Dermis blood vessel endothelial cell (primary cell): Measurements from ENCODE around the gene BSCL2. TPM values are rescaled to one million over a fixed set of nuclear protein-coding genes. Genes with fewer than 3 reads are reported as not detected.
"Not testable (repeated sequence)": the region's sequence is repeated elsewhere in the genome, so short reads cannot be mapped to it uniquely, and the experiment has no call there.

ENCODE experiments used
- DNase-seq: peaks from one replicate; pipeline ENCODE4 v3.0.0; 2010
- total RNA-seq: library from RNA; depleted of rRNA; stranded (reverse); fragments of >200 nt; gene quantifications from 2 replicates; pipeline ENCODE4 v1.2.3, GENCODE V29; 2014

Gene BSCL2
- 19.4 and 38.6 TPM in 2 replicates for total RNA-seq

DNA sequence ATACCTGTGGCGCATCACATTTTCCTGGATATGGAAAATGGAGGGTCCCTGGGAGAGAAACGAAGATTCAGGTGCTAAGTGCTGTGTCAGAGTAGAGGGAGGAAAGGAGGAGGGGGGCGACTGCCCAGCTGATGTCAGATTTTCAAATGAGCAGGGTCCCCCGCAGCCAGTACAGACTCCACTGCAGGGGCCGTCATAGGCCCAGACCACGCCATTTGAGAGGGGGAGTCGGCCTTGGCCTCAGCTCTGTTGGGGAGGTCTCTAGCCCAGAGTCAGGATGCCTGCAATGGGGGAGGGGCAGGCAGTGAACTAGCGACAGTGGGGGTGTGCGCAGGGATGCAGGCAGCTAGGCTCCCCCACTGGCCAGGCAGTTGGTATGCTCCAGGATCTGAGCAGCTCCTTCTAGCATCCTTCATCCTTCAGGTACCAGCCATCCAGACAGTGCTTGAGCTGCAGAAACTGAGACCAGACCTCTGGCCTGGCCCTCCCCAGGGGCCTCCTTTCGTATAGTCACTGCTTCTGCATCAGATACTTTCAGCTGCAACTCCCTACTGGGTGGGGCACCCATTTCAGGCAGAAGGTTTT is at the start of gene BSCL2, which contains the start of gene GNG3:
Gene BSCL2, minus strand, starts transcription at position 148 of the 585 bp plus-strand sequence. CDS start 229 bp downstream, outside the sequence.
Gene GNG3, plus strand, starts transcription at position 400 of the 585 bp plus-strand sequence. CDS start 620 bp downstream, outside the sequence.
- DNase-seq, result no peak

DNA sequence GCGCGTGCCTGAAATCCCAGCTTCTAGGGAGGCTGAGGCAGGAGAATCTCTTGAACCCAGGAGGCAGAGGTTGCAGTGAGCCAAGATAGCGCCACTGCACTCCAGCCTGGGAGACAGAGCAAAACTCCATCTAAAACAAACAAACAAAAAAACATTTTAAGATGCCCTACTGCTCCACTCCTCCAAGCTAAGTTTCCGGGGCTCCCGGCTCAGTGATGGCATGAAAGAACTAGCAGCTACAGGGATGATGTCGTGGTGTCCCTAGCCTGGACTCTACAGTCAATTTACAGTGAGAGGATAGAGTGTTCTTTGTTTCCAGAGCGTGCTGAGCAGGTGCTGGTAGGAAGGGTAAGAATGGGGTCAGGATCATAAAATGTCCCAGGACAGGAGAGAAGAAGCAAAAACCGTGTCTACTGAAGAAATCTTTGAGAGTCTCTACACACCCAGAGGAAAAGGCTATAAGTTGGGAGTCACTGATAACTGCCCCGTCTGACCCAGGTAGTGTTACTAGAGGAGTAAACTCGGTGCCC is 47.9 kb upstream of the BSCL2 start:
- DNase-seq, result no peak

DNA sequence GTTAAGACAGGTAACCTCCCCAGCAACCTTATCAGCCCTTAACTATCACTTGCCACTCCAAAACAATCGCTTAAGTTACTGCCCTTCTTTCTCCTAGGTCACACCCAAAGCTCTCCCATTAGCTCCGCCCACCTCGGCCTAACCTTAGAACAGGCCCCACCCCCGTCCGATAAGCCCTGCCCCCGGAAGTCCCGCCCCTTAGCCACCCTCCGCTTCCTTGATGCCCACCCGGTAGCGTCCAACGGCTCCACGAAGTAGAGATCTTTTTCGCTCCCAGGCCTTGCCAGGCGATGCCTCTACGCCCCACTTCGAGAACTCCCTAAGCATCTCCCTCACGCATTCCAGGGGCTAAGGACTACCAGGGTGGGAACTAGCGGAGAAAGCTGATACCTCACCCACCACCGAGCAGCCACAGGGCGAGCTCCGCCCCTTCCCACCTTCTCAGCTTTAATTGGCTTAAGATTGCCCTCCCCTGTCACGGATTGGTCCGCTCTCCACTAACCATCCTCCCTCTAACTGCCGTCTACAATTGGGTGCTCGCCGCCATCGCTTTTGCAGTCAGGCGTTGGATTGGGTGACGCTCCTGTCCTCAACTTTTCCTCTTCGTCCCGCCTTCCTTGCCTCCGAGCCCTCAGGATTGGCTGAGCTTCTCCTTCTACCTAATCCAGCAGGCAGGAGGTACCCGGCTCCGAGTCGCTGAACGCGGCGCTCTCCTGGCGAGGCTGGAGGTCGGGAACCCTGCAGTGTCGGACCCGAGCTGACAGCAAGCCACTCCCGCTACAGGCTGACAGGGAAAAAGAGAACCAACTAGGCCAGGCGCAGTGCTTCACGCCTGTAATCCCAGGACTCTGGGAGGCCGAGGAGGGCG is 46.7 kb upstream of the BSCL2 start, which contains the start of gene ZBTB3:
Gene ZBTB3, minus strand, starts transcription at position 425 of the 868 bp plus-strand sequence. CDS start 496 bp downstream, outside the sequence.
- peak; percentile 100 for DNase-seq

DNA sequence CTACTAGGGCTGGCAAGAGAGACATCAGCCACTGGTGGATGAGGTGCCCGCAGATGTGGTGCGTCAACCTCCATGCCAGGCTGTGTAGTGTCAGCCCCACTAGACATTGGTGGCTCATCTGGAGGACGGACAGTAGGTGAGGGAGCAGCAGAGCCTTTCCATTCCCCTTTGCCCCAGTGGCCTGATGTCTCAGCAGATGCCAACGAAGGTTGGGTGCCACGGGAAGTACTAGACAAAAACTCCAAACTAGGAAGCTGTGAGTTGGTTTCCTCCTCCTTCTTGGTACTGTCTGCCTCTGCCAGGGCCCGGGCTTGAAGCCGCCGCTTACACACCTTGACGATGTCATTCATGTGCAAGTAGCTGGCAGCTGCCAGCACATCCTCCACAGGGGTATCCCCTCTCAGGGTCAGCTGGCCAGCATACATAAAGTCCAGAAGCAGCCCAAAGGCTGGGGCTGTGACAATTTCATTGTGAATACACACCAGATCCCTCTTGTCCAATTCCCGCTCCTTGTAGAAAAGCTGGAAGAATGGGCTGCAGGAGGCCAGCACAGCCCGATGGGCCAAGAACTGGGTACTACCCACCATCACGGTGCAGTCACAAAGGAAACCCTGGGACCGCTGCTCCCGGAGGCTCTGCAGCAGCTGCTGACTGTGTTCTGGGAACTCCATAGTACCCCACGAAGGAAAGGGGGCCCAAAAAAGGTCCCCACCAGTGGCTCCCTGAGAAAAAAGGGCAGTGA is 45.9 kb upstream of the BSCL2 start:
- no peak for DNase-seq

DNA sequence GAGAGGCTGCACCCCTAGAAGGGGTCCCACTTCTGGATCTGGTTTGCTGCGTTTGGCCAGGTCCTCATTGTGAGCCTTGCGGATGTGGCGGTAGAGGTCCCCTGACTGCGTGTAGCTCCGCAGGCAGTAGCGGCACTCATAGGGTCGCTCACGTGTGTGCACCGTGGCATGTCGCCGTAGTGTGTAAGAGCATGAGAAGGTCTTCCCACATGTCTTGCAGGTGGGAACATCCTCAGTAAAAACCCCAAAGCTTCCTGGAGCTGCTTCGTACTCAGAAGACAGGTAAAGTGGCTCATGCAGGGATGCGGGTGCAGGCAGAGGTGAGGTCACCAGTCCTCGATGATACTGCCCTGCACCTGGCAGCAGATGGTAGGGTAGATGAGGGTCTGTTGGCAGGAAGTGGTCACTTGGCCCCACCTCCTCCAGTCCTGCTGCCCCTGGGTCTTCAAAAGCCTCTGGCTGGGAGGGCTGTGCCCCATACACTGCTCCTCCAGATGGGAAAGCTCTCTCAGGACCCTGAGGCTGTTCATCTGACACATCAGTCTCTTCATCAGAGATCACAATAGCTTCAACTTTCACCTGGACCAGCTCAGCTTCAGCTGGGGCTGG is 45.1 kb upstream of the BSCL2 start:
- DNase-seq, result no peak

DNA sequence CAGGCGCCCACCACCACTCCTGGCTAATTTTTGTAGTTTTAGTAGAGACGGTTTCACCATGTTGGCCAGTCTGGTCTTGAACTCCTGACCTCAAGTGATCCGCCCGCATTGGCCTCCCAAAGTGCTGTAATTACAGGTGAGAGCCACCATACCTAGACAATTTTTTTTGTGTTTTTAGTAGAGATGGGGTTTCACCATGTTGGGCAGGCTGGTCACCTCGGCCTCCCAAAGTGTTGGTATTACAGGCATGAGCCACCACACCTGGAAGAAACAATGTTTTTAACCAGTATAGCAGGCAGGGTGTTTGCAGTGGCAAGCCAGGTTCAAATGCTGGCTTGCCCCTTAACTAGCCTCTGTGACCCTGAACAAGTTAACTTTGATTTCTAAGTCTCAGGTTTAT is 42.7 kb upstream of the BSCL2 start:
- DNase-seq, result not testable (repeated sequence)

DNA sequence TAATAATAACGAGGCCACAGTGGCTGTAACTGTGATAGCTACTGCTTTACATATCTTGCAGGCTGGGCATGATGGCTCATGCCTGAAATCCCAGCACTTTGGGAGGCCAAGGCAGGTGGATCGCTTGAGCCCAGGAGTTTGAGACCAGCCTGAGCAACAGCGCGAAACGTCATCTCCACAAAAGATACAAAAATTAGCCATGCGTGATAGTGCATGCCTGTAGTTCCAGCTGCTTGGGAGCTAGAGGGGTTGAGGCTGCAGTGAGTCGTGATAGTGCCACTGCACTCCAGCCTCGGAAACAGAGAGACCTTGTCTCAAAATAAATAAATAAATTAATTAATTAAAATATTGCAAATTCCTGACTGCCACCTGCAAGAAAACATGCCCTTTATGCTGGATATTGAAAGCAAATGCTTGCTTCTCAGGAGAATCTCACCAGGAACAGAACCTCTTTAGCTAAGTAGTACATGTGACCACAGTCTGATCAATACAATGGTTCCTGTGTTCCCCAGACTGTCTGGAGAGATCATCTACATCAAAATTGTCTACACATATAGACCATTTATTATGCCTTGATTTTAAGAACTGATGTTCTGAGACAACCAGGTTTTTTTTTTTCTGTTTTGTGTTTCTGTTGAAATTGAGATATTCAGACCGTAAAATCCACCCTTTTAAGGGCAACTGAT is 40.4 kb upstream of the BSCL2 start:
- no peak for DNase-seq

DNA sequence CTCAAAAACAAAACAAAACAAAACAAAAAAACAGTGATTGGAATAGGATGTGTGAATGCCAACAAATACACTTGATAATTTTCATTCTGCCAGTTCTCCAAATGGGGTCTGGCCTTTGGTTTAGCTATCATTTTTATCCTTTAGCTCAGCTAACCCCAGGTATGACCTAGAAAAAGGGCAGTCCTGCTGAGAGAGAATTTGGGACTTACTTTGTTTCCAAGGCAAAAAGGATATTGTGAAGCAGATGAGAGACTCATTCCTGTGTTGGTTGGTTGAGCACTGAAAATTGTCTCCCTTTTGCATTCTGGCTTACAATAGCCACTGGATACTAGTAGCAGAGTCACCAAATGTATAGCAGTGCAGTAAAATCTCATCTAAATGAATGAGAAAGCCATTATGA is 30.0 kb upstream of the BSCL2 start:
- no peak for DNase-seq

DNA sequence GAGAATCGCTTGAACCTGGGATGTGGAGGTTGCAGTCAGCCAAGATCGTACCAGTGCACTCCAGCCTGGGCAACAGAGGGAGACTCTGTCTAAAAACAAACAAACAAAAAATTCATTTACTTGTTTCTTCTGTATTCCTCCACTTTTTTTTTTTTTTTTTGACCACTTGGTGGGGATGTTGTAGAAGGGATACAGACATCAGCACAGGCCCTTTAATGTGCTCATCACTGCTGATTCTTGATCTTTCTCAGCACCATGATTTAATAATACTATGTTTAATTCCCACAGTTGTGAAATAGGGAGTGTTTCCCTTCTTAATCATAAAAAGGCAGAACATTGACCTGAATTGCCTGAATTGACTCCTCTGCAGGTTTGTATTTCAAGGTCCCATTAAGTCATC is 25.6 kb upstream of the BSCL2 start:
- peak; percentile 41 for DNase-seq

DNA sequence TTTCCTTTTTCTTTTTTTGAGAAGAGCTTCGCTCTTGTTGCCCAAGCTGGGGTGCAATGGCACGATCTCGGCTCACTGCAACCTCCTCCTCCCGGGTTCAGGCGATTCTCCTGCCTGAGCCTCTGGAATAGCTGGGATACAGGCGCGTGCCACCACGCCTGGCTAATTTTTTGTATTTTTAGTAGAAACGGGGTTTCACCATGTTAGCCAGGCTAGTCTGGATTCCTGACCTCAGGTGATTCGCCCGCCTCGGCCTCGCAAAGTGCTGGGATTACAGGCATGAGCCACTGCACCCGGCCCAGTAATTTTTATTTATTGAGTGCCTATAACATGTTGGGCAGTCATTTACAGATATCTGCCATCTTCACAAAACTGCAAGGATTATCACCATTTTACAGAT is 22.9 kb upstream of the BSCL2 start:
- DNase-seq, result not testable (repeated sequence)

DNA sequence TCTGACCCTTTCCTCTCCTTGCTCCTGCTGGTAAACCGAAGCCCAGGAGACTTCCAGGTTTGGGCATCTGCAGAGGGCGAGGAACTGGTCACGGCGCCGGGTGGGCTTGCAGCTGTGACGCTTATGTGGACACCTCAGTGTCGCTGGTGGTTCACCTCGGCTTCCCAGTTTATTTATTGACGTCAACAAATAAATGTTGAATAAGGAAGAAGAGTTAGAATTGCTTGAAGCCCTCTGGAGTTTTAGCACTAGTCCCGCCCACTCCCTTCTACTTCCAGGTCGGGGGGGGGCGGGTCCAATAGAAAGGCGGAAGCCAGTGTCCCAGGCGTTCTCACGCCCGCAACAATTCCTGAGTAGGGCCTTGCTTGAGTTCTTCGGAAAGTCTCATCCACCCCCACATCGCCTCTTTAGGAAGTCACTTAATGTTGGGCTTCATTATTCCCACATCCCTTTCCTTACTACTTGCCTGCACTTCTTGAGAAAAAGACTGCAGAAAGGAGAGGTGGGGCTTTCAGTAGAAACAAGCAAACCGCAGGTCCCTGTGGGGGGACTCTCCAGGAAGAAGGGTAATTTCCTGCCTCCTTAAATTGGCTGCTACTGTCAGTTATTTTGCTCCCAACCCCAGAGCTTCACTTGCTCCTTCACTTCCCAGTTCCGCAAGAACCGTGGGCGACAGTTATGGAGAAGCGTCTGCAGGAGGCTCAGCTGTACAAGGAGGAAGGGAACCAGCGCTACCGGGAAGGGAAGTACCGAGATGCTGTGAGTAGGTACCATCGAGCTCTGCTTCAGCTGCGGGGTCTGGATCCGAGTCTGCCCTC is 21.2 kb upstream of the BSCL2 start, which contains the start of gene TTC9C:
Gene TTC9C, plus strand, starts transcription at position 316 of the 818 bp plus-strand sequence. Its CDS starts 363 bp downstream, at position 679.
- peak; percentile 91 for DNase-seq

DNA sequence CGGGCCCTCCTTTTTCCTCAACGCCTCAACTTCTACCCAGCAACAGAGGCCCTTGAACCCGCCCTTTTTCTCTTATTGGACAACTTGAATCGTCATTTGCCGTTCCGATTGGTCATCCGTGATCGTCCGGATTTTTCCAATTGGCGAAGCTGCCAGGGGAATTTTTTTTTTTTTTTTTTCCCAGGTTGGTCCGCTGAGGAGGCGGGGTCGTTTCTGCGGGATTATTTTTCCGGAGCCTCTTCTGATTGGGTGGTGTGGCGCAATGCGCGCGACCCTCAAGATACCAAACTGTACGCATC is 20.6 kb upstream of the BSCL2 start:
- peak; percentile 98 for DNase-seq

DNA sequence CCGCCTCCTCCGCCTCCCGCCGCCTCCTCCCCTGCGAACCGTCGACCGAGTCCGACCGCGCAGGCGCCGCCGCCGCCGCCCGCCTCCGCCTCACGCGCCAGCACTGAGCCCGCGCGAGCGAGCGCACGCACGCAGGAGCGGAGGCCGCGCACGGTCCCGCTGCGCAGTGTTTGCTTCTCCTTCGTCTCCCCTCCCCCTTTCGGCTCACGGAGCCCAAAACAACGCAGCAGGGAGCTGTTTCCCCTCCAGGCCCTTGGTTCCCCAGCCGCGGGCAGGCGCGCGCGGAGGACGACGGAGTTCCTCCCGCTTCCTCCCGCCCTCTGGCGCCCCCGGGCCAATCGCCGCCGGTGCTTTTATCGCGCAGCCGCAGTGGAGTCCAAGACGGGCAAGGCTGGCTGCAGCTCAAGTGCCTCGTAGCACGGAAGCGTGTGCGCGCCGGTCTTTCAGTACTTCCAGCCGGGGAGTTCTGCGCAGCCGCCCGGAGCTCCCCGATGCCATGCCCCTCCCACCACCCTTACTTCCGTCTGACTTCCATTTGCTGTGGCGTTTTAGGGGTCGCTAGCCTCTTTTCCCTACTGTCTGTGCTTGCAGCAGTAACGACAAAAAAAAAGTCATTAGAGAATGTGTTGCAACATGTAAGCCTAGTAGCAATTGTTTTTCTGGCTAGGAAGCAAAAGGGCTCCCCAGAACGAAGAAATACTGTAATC is 20.1 kb upstream of the BSCL2 start, which contains the start of gene HNRNPUL2:
Gene HNRNPUL2, minus strand, starts transcription at position 293 of the 707 bp plus-strand sequence. CDS start 301 bp downstream, outside the sequence.
- peak; percentile 100 for DNase-seq

DNA sequence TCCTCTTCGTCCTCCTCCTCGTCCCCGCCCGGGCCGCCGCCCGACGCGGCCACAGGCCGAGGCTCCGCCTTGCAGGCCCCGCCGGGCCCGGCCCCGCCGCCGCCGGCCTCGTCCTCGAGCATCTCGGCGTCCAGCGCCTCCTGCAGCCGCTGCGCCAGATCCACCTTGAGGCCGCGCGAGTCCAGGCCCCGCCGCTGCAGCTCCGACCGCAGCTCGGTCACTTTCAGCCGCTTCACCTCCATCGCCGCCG is 19.6 kb upstream of the BSCL2 start:
- no peak for DNase-seq

DNA sequence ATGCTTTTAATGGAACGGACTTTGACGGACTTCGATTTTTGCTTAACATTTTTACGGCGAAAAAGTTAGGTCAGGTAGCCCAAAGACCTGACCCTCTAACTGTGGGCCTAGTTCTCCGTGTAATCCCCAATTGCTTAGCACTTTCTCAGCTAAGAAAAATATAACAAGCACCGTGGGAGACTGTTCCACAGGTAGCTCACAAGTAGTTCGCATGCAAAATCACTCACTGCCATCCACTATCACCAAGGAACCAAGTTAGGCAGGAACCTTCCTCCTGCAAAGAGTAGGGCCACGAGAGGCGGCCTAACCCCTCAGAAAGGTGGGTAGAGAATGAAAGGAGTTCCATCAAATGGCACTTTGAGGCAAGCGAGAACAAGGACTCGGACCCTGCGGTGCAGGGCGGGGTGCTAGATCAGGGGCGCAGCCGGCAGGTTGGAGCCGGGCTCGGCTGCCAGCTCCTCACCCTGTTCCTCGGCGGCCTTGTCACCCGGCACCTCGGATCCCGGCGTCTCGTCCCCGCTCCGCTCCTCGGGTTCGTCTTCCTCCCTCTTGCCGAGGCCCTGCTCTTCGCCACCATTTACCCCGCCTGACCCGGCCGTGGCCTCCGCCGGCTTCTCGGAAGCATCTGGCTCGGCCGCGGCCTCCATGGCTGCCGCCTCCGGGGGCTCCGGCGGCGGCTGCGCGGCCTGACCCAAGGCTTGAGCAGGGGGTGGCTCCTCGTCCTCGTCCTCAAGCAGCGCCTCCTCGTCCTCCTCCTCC is 19.1 kb upstream of the BSCL2 start:
- DNase-seq, result peak; percentile 16

DNA sequence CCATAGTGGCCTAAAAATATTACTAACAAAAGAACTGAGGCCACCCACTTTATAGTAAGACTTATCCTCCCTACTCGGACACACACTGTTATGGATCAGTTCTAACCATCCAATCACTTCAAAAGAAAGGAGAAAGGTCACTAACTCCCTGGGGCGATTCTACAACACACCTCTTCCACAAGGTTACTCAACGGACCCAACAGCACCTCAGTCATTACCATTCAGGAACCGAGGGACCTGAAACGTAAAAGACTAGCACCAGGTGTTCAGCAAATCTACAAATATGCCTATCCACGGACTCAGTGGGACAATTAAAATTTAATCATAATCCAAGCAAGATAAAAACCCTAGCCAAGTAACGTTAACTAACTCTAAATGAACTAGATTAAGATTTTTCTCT is 18.4 kb upstream of the BSCL2 start:
- DNase-seq, result peak; percentile 23

DNA sequence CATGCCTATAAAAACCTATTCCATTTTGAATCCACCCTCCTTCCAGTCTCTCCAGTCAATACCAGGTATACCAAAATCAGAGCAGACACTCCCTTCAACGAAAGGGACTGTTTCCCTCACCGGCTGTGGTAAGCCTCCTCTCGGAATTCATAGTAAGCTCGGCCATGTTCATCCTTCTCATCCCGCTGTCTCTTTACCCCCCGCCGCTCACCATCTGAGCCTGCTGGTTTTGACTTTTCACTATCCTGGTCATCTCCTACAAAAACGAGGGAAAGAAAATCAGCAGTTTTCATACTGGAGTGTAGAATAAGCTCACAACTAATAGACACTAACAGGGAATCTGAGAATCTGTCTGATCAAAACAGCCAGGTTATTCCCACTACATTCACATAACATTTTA is 16.9 kb upstream of the BSCL2 start:
- no peak for DNase-seq

DNA sequence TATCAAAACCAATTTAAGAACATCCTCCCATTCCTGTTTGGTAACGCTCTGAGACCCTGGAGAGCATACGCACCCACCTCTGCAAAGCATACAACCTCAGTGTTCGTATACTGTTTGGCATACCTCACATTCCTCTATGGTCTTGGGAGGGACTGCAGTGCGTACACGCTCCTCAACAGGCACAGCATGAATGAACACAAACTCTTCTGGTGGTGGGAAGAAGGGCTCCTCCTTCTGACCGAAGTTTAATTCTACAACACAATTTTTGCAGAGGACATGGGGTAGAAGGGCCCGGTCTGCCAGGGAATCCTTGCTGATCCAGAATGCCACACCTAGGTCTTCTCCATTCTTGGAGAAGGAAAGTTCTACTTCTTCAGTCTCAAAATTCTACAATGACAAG is 14.8 kb upstream of the BSCL2 start:
- DNase-seq, result peak; percentile 40

DNA sequence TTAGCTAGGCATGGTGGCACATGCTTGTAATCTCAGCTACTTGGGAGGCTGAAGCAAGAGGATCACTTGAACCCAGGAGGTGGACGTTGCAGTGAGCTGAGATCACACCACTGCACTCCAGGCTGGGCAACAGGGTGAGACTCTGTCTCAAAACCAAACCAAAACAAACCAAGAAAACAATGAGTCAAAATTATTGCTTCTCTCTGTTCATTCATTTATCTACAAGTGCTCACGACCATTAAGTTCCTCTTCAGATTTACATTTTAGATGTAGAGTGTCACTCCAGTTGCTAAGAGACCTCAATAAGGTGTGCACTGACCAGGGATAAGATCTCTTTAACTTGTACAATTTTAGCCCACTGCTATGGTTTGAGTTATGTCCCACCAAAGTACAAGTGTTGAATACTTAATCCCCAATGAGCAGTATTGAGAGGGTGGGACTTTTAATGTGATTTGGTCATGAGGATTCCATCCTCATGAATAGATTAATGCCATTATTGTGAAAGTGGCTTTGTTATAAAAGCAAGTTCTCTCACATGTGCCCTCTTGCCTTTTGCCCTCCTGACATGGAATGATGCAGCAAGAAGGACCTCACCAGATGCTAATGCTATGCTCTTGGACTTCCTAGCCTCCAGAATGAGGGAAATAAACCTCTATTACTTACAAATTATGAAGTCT is 12.2 kb upstream of the BSCL2 start:
- DNase-seq, result no peak
